Measurements from ENCODE around the gene UNC5C.

- TF ChIP-seq, protein P1, sequence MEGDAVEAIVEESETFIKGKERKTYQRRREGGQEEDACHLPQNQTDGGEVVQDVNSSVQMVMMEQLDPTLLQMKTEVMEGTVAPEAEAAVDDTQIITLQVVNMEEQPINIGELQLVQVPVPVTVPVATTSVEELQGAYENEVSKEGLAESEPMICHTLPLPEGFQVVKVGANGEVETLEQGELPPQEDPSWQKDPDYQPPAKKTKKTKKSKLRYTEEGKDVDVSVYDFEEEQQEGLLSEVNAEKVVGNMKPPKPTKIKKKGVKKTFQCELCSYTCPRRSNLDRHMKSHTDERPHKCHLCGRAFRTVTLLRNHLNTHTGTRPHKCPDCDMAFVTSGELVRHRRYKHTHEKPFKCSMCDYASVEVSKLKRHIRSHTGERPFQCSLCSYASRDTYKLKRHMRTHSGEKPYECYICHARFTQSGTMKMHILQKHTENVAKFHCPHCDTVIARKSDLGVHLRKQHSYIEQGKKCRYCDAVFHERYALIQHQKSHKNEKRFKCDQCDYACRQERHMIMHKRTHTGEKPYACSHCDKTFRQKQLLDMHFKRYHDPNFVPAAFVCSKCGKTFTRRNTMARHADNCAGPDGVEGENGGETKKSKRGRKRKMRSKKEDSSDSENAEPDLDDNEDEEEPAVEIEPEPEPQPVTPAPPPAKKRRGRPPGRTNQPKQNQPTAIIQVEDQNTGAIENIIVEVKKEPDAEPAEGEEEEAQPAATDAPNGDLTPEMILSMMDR (conservative IDR thresholded peaks at IDR 0.05 in 1 of 2, IDR thresholded peaks at IDR 0.05 in 1 of 2; ENCODE audit: low read depth in 1 of 2, low read length in 2 of 2), result no peak
- TF ChIP-seq EZH2 (IDR thresholded peaks at IDR 0.05; ENCODE audit: low read length, missing control alignments), result no peak
Observed at GRCh38 chr4:95319169-95319568, 229.6 kb downstream of the UNC5C start.

Measured in fibroblast of lung (primary cell).